Activated T-cell treated with anti-CD3 and anti-CD28 coated beads, Interleukin-2, amount 50 U/mL, for 1 hour (primary cell): ENCODE measurements around the gene EPHB1.

Experiments used
- DNase-seq: peaks from one replicate; pipeline ENCODE4 v3.0.0-alpha.2; 2020

Gene EPHB1

DNA sequence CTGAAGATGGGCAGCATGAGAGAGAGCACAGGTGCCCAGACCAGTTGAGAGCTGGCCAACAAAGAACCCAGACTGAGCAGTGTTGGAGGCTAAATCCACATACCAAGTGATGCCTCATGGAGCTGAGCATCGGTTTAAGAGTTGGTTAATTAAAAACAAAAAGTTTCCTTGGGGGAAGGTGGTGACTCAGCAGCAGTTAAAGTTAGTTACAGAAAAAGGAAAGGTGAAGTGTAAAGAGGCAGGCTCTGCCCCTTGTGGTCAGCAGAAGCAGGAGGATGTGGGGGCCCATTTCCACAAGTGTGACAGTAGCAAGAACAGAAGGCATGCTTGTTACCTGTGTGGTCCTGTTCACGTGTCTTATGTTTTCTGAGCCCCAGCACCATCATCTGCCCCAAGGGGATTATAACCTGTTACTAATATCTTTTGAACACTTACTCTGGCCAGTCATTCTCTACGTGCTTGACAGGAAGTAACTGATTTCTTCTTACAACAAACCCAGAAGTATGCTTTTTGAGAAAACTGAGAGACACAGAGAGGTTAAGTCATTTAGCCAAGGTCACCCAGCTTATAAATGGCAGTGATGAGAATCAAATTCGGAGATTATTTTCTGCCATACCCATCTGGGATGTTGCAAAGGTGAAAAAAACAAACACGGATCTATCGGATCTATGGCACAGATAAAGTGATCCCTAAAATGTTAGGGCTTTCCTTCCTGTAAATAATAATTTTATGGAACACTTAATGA is 91.0 kb downstream of the EPHB1 start:
- no peak for DNase-seq

DNA sequence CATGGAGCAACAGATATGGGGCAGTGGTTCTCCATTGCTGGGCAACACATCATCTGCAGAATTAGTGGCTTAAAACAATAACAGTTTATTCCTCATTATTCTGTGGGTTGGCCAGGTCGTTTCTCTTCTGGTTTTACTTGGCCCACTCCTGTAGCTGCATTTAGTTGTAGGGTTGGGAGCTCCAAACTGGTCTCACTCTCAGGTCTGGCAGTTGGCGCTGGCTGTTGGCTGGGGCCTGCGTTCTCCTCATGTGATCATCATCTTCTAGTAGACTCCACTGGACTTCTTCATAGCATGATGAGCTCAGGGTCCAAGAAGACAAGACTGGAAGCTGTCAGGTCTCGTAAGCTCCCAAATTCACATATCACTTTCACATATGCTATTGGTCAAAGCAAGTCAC is 91.9 kb downstream of the EPHB1 start:
- DNase-seq: no peak

DNA sequence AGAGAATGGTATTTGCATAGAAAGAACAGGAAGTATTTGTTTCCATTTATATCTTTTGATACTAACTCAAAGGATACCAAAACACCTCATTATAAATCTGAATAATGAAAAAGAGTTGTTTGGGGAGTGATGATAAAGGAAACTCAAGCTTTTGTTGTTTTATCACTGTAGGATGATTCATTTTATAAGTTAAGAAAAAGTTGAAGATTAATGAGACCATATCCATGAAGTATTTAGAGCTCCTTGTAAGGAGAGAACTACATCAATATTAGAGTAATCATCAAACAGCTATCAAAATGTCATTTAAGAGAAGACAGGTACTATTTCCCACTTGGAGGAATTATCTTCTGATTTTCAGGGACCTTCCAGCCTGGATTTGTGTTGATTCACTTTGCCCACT is 92.5 kb downstream of the EPHB1 start:
- no peak for DNase-seq

DNA sequence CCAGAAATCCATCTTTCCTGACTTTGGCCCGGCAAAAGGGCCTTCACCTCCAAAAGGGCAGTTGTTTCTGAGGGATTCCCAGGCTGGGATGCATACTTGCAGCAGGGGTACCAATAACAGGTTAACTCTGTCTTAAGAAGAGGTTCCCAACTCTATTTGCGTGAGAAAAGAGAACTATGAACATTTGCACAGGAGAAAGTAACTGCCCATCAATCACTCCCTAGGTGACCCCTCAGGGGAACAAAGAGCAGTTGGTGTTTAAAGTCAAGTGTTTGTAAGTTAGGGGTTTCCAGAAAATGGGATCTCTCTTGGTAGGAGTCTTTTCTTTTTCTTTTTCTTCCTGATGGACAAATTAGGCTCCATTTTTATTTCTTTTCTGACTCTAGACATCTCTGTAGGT is 97.3 kb downstream of the EPHB1 start:
- DNase-seq: no peak

DNA sequence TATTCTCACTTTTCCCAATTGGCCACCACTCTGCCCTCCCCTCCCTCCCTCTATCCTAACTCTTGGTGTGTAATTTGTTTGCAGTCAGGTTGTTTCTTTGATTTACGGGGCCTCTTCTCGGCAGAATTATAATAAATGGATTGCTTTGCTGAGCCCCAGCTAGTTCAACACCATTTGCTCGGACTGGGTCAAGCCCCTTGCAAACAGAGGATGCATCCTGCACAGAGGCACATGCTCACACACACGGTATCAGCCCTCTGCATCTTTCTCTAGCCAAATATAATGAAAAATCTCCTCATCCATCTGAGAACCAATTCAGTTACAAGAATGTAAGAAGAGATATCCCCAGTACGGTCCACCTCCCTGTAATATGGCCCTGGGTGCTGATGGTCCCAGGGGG is 97.7 kb downstream of the EPHB1 start:
- DNase-seq: no peak

DNA sequence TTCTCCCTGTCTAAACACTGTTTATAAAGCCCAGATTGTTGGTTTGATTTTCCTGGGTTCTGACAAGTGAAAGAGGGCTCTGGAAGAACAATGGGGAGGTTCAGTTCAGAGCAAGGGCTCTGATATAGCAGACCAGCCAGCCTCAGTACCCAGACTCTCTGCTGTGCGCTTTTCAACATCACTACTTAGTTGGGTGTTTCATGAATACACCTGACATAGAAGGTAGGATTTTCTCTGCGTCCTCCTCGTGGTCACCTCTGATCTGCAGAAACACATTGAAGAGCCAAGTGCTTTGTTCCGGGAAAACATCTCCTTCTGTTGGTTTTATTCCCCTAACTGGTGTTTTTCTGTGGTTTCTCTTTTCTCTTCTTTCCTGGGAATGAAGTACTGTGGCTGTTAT is 99.5 kb downstream of the EPHB1 start:
- DNase-seq: no peak

DNA sequence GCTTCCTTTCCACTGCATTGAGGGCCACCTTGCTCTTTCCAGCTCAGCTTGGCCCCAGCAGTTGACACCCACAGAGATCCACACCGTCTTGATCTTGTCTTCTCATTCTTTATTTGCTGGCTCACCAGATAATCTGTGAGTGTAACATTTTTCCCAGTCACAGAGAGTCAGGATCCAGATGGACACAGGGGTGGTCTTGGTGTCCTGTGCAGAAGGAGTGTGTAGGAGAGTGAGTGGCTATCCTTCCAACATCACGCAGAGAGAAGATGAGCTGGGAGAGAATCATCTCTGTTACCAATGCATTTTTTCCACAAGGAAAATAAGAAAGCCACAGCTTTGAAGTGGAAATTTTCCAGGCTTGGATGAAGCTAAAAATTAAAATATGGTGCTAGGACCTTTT is 100.1 kb downstream of the EPHB1 start:
- no peak for DNase-seq

DNA sequence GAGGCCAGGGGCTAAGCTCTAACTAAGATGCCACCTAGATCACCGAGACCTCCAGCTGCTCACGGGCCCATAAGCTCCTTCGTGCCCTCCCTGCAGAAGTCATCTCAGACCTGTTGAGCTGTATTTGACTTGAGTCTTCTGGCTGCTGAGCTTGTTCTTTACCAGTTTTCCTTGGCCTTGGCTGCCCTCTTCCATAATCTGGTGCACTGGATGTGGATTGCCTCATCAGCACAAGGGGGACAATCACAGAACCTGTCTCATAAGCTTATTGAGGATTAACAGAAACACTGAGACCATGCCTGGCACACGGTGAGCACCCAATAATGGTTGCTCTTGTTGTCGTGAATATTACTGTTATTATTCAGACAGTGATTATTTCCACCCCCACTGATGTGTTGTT is 101.1 kb downstream of the EPHB1 start:
- no peak for DNase-seq

DNA sequence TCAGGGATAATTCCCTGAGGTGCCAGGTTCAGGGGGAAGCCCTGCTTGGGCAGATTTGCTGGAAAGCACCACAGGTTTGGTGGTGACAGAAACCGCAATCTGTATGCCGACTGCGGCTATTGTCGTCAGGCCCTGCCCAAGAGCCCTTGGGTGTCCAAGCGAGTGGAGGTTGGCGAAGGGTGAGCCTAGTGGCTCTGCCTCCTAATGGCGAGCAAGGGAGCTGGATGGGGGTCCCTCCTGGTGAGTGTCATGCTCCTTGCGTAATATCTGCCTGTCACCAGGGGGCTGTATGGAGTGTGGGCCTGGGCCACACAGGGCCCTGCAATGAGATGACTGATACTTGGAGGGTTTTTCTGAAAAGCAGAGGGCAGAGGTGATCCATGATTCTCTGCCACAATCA is 101.6 kb downstream of the EPHB1 start:
- no peak for DNase-seq

DNA sequence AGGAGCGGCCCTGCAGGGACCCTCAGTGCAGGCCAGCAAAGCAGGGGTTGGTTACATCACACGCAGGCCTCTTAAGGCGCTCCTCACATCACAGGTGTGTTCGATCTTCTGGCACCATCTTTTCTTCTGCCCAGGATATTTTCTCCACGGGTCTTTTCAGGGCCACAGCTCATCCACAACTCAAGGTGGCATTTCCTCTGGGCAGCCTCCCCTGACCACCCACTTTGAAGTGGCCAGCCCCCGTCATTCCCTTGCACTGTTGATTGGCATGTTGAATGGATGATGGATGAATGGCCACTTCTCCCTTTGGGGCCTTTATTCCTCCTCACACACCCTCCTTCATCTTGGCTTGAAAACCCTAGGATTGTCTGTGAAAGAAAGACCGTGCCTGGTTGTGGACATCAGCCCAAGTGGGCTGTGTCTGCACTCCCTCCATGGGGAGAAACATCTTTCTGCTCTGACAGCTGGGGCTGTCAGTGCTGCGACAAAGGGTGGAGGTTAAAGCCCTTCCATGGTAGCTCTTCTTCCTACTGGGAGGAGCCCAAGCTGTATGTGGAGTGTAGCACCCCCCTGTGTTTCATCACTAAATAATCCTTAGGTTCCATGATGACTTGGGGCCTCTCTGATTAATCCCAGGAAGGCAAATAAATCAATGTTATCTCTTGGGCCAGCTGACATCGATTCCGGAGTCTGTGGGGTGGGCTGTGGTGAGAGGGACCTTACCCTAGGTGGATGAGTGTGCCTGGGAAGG is 102.5 kb downstream of the EPHB1 start:
- no peak for DNase-seq

DNA sequence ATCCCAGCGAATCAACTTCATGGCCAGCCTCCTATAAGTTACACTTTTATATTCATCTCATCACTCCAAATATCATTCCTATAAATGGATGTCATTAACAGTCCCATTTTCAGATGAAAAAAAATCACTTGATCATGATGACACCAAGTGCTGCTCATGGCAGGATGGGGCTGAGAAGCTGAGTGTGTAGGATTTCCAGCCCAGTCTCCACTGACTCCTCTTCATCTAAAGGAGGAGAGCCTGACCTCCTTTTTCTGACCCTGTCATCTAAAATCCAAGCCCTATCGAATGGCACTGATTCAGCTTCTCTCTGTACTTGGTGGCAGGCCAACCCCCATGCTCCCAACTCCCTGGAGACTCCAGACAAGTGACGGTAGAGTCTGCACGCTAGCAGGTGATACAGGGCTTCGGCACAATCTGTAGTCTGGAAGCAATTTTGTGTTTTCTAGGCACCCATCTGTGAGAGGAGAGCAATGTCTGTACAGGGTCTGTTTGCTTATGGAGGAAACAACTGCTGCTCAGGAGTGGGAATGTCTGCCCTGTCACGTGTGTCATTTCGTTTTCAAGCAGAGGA is 103.2 kb downstream of the EPHB1 start:
- DNase-seq: no peak

DNA sequence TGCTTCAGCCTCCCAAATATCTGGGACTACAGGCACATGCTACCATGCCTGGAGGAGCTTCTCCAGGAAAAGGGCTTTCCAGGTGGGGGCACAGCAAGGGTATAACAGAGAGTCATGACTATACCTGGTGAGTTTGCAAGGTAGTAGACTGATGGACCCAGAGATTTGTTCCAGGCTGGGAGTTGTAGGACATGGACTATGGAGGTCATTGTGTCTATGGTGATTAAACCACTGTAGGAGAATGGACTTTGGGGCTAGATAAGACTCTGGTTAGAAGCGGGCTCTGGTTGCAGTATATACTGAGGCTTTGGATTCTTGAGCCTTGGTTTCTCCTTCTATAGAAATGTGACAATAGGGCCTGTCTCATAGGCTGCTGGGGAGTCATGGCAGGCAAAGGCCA is 104.7 kb downstream of the EPHB1 start:
- no peak for DNase-seq

DNA sequence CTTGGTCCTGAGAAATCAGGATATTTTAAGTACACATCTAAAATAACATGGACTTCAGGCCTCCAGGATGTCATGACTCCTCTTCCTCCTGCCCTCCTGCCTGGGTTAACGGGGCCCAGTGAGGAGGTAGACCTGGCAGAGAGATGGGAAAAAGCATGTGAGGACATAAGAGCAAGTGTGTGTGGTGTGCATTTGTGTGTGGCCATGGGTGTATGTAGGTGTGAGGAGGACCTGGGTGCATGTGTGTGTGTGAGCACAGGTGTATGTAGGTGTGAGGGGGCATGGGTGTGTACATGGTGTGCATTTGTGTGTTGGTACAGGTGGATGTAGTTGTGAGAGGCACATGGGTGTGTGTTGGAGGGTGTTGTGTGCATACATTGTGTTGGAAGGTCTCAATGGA is 105.4 kb downstream of the EPHB1 start:
- no peak for DNase-seq

DNA sequence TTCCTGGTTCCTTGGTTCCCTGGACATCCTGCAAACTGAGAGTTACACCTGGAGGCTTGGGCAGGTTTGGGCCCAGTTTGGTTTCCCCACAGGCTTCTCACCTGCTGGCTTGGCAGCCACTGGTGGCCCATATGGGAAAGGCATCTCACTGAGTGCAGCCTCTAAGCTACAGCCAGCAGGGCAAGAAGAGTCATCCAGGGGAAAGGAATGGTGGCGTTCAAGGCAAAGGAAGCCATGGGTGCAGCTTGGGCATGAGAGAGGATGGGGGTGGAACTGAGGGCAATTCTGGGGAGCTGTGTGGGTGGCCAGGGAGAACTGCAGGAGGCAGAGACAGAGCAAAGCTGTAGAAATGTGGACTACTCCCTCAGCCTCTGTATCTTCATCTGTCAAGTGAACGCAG is 106.4 kb downstream of the EPHB1 start:
- no peak for DNase-seq

DNA sequence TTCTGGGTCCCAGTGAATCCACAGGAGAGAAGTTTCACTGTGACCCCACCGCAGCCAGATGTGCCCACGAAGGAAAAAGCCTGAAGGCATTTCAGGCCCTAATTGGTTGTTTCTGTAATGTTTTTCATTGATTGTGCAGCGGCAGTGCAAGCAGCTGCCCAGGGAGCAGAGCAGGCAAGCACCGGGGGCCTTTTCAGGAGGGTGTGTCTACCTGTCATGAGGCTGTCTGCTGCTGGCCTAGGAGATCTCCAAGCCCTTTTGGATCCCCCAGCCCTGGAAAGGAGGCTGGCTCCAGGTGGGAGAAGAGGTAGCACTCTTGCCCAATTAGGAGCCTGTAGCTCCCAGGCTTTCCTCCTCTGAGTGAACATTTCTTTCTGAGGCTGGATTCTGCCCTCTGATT is 108.8 kb downstream of the EPHB1 start:
- DNase-seq: no peak

DNA sequence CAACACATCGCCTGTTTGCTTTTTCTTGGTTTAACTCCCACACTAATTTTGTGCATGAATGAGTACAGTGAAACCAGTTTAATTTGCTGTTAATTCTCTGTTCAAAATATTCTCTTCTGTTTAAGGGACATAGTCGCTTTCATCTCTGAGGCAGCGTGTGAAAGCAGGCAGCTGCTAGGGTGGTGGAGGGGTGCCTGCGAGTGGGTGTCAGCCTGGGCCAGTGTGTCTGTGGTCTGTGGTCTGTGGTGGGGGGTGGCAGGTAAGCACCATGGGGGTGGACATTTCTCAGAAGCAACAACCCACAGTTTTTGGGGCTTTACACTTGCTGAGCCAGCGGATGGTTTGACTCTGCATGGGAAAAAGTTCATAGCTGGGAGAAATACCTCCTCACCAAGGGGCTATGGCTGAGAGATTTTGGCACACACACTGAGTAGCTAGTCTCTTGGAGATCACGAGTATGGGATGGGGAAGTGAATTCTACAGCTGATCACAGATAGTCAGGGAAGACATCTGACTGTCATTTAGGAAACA is 109.2 kb downstream of the EPHB1 start:
- DNase-seq: no peak

DNA sequence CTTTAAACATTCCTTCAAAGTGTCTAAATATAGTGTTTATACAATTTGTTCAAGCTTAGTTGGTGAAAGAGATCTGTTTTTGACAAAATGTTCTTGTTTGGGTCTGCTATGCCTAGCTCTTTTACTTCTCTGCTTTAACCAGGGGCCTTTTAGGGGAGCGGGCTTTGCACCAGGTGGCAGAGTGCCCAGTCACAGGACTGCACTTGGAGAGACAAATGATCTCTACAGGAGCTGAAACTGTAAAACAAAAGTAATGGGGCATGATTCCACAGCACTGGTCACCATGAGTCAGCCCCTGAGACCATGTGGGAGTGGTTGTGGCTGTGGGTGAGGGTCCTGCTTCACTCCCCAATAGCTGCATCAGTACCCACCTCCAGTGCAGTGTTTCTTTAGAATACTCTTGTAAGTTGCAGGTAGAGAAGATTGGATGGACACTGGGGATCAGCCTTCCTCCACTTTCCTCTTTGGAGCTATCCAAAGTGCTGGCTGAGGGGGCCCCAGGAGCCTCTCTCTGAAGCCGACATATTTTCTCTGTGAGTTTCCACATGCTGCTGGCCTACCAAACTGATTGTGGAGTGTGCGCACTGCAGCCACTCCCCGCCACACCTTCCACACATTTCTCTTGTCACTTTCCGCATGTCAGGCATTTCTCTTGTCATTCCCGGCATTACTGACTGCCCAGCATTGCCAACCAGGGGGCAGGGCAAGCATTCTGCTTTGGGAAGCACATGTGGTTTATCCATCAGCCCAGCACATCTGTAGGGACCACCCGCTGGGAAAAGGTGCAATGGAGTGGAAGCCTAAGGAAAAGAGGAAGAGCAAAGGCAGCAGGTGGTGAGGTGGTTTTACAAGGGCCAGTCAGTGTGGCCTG is 110.0 kb downstream of the EPHB1 start:
- no peak for DNase-seq

DNA sequence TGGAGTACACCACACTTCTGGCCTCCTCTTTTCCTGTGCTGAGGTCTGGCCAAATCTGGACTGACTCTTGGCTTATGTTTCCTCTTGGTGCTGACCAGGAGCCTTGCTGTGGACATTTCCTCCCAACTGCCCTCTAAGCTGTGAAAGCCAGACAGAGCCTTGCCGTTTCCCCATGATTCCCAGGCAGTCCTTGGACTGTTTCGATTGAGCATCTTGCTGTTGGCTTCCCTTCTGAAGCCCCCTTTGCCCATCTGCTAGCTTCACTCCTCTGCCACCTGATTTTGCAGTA is 110.5 kb downstream of the EPHB1 start:
- no peak for DNase-seq

DNA sequence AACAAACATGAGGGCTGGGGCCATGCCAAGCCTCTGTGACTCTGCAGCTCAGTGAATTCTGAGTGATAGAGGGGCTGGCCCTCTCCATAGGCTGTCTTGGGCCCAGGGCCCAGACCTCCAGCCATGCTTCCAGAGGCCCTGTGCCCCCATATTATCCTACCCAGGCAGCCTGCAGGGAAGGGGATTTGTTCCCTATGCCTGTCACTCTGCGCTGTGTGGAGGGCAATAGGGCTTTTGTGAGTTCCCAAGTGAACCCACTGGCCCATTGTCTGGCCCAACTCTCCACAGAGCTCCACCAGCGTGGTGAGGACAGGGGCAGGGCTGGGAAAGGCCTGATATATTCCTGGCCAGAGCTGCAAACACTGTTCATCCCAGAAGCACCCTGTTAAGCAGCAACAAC is 113.2 kb downstream of the EPHB1 start:
- no peak for DNase-seq

DNA sequence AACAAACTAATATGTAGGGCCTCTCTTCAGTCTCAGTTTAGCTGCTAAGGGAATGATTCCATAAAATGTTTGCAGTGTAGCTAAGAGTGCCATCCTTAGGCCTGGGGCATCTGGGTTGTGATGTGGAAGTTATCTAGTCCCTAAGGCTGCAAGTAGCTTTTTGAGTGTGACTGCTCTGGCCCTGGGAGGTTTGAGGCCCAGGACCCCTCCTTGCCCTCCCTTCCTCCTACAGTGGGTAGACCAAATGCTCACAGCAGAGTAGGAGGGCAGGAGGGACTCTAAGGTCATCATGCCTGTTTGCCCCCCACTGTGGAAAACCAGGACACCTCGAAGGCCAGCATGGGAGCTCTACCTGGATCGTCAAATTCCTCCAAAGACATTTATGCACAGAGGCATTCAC is 115.0 kb downstream of the EPHB1 start:
- DNase-seq: no peak

DNA sequence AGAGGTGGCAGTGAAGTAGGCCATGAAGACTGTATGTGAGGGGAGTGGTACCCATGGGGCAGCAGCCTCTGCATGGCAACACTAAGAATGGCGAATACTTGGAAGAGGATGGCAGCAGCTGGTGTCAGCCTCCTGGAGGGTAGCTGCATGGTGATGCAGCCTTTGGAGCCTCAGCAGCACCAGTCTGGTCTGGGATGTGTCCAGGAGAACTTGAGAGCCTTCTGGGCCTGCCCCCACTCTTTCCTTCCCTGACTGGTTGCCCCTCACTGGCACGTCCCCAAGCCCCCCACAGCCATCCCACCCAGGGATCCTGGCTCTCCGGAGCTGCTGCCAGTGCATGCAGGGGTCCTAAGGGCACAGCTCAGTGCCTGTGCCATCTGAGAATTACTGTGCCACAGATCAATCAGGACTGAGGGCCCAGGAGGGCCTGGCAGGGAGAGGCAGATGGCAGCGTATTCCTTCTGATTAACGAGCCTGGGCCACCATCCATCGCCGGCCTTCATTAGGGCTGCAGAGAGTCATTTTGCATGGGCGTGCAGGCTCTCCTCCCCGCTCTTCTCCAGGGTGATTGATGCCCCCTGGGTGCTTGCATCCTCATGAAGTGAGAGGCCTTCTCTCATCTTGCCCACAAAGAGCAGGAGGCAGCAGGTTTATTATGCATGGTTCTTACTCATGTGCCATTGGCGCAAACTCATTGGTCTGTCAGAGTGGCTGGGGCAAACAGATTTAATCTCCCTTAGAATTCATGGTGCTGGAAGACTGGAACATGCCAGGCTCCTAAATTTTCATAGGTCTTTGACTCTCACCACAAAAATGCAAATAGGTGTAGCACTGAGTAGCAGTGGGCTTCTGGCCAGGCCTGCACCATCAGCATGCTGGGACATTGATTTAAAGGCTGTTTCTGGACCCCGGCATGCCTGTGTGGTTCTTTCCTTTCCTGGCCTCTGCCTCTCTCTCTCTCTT is 116.8 kb downstream of the EPHB1 start:
- DNase-seq: no peak

DNA sequence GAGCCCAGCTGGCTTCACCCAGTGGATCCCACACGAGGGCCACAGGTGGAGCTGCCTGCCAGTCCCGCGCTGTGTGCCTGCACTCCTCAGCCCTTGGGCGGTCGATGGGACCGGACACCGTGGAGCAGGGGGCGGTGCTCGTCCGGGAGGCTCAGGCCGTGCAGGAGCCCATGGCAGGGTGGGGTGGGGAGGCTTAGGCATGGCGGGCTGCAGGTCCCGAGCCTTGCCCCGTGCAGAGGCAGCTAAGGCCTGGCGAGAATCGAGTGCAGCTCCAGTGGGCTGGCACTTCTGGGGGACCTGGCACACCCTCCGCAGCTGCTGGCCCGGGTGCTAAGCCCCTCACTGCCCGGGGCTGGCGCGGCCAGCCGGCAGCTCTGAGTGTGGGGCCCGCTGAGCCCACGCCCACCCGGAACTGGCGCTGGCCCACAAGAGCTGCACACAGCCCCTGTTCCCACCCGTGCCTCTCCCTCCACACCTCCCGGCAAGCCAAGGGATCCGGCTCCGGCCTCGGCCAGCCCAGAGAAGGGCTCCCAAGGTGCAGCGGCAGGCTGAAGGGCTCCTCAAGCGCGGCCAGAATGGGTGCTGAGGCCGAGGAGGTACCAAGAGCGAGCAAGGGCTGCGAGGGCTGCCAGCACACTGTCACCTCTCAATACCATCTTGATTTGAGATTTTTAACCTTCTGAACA is 121.4 kb downstream of the EPHB1 start:
- DNase-seq: no peak
